Measurements from ENCODE around the gene PANX2. TPM values are rescaled to one million over a fixed set of nuclear protein-coding genes. Genes with fewer than 3 reads are reported as not detected.
A peak's percentile ranks its signal among the peaks of the same experiment; 100 is the strongest.

Gene PANX2
- total and polyA plus RNA-seq, 2 of the 13 experiments (the other 11 are each of a cell fraction or from before 2014, with no cell fraction given) = 0.15 to 1.1 TPM

DNA sequence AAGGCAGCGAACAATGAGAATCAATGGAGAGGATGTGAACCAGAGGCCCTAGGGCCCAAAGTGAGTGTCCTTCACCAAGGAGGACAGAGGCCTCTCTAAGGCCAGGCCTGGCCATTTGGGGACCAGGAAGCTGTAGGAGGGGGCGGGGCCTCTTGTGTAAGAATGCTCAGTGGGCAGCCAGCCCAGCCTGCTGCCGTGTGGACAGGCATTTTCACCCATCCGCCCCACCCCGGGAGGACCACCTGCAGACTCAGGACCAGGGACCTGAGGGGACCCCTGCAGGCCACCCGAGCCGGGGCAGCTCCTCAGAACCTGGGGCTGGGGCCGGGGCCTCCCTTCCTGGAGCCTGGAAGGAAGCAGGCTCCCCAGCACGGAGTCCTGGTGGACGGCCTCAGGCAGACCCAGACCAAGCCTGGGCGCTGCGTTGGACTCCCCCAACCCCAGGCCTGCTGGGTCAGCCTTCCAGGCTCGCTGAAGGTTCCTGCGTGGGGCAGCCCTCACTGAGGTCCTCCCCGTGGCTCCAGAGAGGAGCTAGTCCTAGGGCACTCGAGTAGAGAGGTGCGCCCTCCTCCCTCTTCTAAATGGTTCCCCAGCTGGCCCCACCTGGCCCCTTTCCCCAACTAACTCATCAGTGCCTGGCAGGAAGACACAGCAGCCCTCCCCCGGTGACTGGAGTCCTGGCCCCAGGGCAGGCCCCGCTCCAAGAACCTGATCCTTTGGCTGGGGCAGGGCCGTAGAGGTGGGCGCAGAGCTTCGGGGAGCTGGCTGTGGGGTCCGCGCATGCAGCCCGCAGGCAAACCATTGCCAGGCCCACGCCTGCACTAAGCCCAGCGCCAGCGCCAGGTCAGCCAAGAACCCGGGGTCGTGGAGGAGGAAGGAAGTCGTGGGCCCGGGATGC, 13.7 kb downstream of the PANX2 start (continued):
- TF ChIP-seq, protein P1, sequence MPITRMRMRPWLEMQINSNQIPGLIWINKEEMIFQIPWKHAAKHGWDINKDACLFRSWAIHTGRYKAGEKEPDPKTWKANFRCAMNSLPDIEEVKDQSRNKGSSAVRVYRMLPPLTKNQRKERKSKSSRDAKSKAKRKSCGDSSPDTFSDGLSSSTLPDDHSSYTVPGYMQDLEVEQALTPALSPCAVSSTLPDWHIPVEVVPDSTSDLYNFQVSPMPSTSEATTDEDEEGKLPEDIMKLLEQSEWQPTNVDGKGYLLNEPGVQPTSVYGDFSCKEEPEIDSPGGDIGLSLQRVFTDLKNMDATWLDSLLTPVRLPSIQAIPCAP (CRISPR knock-in tag; IDR thresholded peaks at IDR 0.05; ENCODE audit: low read depth) = no peak
- TF ChIP-seq ARNTL (CRISPR knock-in tag; IDR thresholded peaks at IDR 0.05) (no peak), FOXM1 (CRISPR knock-in tag; IDR thresholded peaks at IDR 0.05) (no peak), FOXP1 (IDR thresholded peaks at IDR 0.05) (no peak), FOXP1 (CRISPR knock-in tag; IDR thresholded peaks at IDR 0.05) (no peak), KLF11 (CRISPR knock-in tag; IDR thresholded peaks at IDR 0.05) (no peak), CBX5 (CRISPR knock-in tag; IDR thresholded peaks at IDR 0.05; ENCODE audit: borderline replicate concordance) (no peak), TFDP1 (CRISPR knock-in tag; IDR thresholded peaks at IDR 0.05; ENCODE audit: borderline replicate concordance) (0 out of 2 replicates have a peak, but pooled peaks have one; percentile 19), SOX13 (IDR thresholded peaks at IDR 0.05) (no peak), SOX13 (CRISPR knock-in tag; conservative IDR thresholded peaks at IDR 0.05 in 1 of 2, IDR thresholded peaks at IDR 0.05 in 1 of 2) (peak in 1 of 2 experiments; percentile 22; a peak in 1 of 4 replicates), JARID2 (CRISPR knock-in tag; IDR thresholded peaks at IDR 0.05; ENCODE audit: insufficient replicate concordance) (no peak), KLF15 (CRISPR knock-in tag; IDR thresholded peaks at IDR 0.05; ENCODE audit: borderline replicate concordance) (no peak), HMGXB4 (CRISPR knock-in tag; IDR thresholded peaks at IDR 0.05; ENCODE audit: borderline replicate concordance in 1 of 2, low read depth in 1 of 2) (peak in 1 of 2 experiments; percentile 57; a peak in 1 of 4 replicates), AGO1 (IDR thresholded peaks at IDR 0.05; ENCODE audit: low read depth, low read length, poor library complexity, severe bottlenecking) (peak; percentile 27), SOX6 (IDR thresholded peaks at IDR 0.05) (no peak), SOX6 (CRISPR knock-in tag; IDR thresholded peaks at IDR 0.05) (0 out of 2 replicates have a peak, but pooled peaks have one; percentile 14), GABPA (IDR thresholded peaks at IDR 0.05; ENCODE audit: low read depth, low read length) (no peak), GABPA (CRISPR knock-in tag; IDR thresholded peaks at IDR 0.05; ENCODE audit: low read depth) (no peak)
- TF ChIP-seq, protein P2, sequence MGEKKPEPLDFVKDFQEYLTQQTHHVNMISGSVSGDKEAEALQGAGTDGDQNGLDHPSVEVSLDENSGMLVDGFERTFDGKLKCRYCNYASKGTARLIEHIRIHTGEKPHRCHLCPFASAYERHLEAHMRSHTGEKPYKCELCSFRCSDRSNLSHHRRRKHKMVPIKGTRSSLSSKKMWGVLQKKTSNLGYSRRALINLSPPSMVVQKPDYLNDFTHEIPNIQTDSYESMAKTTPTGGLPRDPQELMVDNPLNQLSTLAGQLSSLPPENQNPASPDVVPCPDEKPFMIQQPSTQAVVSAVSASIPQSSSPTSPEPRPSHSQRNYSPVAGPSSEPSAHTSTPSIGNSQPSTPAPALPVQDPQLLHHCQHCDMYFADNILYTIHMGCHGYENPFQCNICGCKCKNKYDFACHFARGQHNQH (CRISPR knock-in tag; IDR thresholded peaks at IDR 0.05) = peak; percentile 57; the same call in 1 of the 2 replicates
- TF ChIP-seq, protein P3, sequence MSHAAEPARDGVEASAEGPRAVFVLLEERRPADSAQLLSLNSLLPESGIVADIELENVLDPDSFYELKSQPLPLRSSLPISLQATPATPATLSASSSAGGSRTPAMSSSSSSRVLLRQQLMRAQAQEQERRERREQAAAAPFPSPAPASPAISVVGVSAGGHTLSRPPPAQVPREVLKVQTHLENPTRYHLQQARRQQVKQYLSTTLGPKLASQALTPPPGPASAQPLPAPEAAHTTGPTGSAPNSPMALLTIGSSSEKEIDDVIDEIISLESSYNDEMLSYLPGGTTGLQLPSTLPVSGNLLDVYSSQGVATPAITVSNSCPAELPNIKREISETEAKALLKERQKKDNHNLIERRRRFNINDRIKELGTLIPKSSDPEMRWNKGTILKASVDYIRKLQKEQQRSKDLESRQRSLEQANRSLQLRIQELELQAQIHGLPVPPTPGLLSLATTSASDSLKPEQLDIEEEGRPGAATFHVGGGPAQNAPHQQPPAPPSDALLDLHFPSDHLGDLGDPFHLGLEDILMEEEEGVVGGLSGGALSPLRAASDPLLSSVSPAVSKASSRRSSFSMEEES (CRISPR knock-in tag; IDR thresholded peaks at IDR 0.05) = no peak
- TF ChIP-seq, protein P4, sequence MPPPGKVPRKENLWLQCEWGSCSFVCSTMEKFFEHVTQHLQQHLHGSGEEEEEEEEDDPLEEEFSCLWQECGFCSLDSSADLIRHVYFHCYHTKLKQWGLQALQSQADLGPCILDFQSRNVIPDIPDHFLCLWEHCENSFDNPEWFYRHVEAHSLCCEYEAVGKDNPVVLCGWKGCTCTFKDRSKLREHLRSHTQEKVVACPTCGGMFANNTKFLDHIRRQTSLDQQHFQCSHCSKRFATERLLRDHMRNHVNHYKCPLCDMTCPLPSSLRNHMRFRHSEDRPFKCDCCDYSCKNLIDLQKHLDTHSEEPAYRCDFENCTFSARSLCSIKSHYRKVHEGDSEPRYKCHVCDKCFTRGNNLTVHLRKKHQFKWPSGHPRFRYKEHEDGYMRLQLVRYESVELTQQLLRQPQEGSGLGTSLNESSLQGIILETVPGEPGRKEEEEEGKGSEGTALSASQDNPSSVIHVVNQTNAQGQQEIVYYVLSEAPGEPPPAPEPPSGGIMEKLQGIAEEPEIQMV (CRISPR knock-in tag; IDR thresholded peaks at IDR 0.05; ENCODE audit: low read depth) = no peak

All from HepG2 (cell line).